ENCODE measurements around the gene NDUFS3. TPM values are rescaled to one million over a fixed set of nuclear protein-coding genes. Genes with fewer than 3 reads are reported as not detected.
"Not testable (repeated sequence)": the region's sequence is repeated elsewhere in the genome, so short reads cannot be mapped to it uniquely, and the experiment has no call there.

The NDUFS3 gene
- total and polyA plus RNA-seq, 2 donors from 2014 or later: 85.8 to 368 TPM

- TF ChIP-seq CTCF (IDR thresholded peaks at IDR 0.05; ENCODE audit: borderline replicate concordance, extremely low read depth, insufficient read depth): no peak
- Histone ChIP-seq H3K9me3 (ENCODE audit: control insufficient read depth in 2 of 3, insufficient read depth in 1 of 3, low read length in 3 of 3) (no peaks in the 10 kb centered on the region), H3K4me1 (ENCODE audit: control insufficient read depth in 2 of 3, insufficient read depth in 2 of 3, low read depth in 1 of 3, low read length in 3 of 3) (peaks cover 0 to 4% (median 0%) of the 10 kb centered on the region in 3 donors), H3K27me3 (ENCODE audit: control insufficient read depth, insufficient read depth, low read length) (no peaks in the 10 kb centered on the region), H3K36me3 (ENCODE audit: control insufficient read depth in 2 of 3, insufficient read depth in 3 of 3, low read length in 3 of 3) (no peaks in the 10 kb centered on the region), H3K27ac (ENCODE audit: low read depth in 2 of 2, low read length in 2 of 2) (no peak overlapping the region), H3K4me3 (ENCODE audit: low read length in 3 of 3) (no peak overlapping the region), H3K9ac (ENCODE audit: low read length in 3 of 3) (no peak overlapping the region)
- DNase-seq: no peak
- no peak for FAIRE-seq
- intact Hi-C loops (cut with DNase I): no loop called here
These were observed 18.4 kb upstream of the NDUFS3 start for GRCh38 chr11:47560426-47560825.

GRCh38 chr11:47562393-47562792 is 16.5 kb upstream of the NDUFS3 start:
- H3K9me3 ChIP-seq (ENCODE audit: control insufficient read depth in 2 of 3, insufficient read depth in 1 of 3, low read length in 3 of 3); H3K4me1 ChIP-seq (ENCODE audit: control insufficient read depth in 2 of 3, insufficient read depth in 2 of 3, low read depth in 1 of 3, low read length in 3 of 3); H3K36me3 ChIP-seq (ENCODE audit: control insufficient read depth in 2 of 3, insufficient read depth in 3 of 3, low read length in 3 of 3); DNase-seq; H3K27me3 ChIP-seq (ENCODE audit: control insufficient read depth, insufficient read depth, low read length); H3K4me3 ChIP-seq (ENCODE audit: low read length in 3 of 3); FAIRE-seq; H3K27ac ChIP-seq (ENCODE audit: low read depth in 2 of 2, low read length in 2 of 2); intact Hi-C loops (cut with DNase I); H3K9ac ChIP-seq (ENCODE audit: low read length in 3 of 3): not testable (repeated sequence)

- H3K27ac ChIP-seq (ENCODE audit: low read depth in 2 of 2, low read length in 2 of 2); FAIRE-seq; H3K27me3 ChIP-seq (ENCODE audit: control insufficient read depth, insufficient read depth, low read length); H3K4me1 ChIP-seq (ENCODE audit: control insufficient read depth in 2 of 3, insufficient read depth in 2 of 3, low read depth in 1 of 3, low read length in 3 of 3); intact Hi-C loops (cut with DNase I); DNase-seq; H3K4me3 ChIP-seq (ENCODE audit: low read length in 3 of 3); H3K9me3 ChIP-seq (ENCODE audit: control insufficient read depth in 2 of 3, insufficient read depth in 1 of 3, low read length in 3 of 3); H3K9ac ChIP-seq (ENCODE audit: low read length in 3 of 3); H3K36me3 ChIP-seq (ENCODE audit: control insufficient read depth in 2 of 3, insufficient read depth in 3 of 3, low read length in 3 of 3): not testable (repeated sequence)
These were observed 14.5 kb upstream of the NDUFS3 start for GRCh38 chr11:47564366-47564765.

GRCh38 chr11:47564933-47565339 is 13.9 kb upstream of the NDUFS3 start:
- Histone ChIP-seq H3K27me3 (ENCODE audit: control insufficient read depth, insufficient read depth, low read length) (no peaks in the 10 kb centered on the region), H3K4me3 (ENCODE audit: low read length in 3 of 3) (peak overlapping the region; percentile 60 to 87 (median 65)), H3K9ac (ENCODE audit: low read length in 3 of 3) (peak overlapping the region in 2 of 3 donors; percentile 82 to 91), H3K4me1 (ENCODE audit: control insufficient read depth in 2 of 3, insufficient read depth in 2 of 3, low read depth in 1 of 3, low read length in 3 of 3) (peaks cover 0 to 8% (median 6%) of the 10 kb centered on the region in 3 donors), H3K9me3 (ENCODE audit: control insufficient read depth in 2 of 3, insufficient read depth in 1 of 3, low read length in 3 of 3) (no peaks in the 10 kb centered on the region), H3K27ac (ENCODE audit: low read depth in 2 of 2, low read length in 2 of 2) (peak overlapping the region; percentile 13 to 51), H3K36me3 (ENCODE audit: control insufficient read depth in 2 of 3, insufficient read depth in 3 of 3, low read length in 3 of 3) (peaks cover 0 to 4% (median 0%) of the 10 kb centered on the region in 3 donors)
- intact Hi-C loops (cut with DNase I): no loop called here
- FAIRE-seq (no peak), DNase-seq (no peak)
- TF ChIP-seq CTCF (IDR thresholded peaks at IDR 0.05; ENCODE audit: borderline replicate concordance, extremely low read depth, insufficient read depth): no peak

All from kidney (tissue), 14 donors.